NB4 (cell line): Measurements from ENCODE around the gene CCNYL1.

Source experiments
- POLR2A ChIP-seq: IDR thresholded peaks from 2 replicates; pipeline ENCODE4 v1.6.1; 2011; ENCODE audit warnings: mild to moderate bottlenecking; ENCODE audit not compliant: insufficient read length; ENCODE audit errors: extremely low read depth
- TF ChIP-seq, protein P1 (sequence below): IDR thresholded peaks from one replicate; pipeline ENCODE4 v1.5.1; 2012; ENCODE audit warnings: low read depth, low read length

DNA sequence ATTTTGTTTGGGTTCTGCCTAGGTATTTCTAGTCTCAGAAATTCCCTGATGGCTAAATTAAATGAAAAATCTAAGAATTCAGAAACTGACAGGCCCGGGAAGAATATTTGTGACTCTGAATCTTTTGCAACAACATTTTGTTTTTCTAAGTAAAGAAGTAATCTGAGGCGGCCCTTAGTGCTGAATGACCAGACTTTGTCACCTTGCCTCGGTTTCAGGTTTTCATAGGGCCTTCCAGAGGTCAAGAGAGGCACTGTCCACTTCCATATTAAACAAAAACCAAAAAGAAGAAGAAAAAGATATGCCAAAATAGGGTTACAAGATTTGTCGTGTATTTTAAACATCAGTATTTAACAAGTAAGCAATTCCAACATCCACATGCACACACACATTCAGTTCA is 16.1 kb upstream of the CCNYL1 start:
- TF ChIP-seq, protein P1, sequence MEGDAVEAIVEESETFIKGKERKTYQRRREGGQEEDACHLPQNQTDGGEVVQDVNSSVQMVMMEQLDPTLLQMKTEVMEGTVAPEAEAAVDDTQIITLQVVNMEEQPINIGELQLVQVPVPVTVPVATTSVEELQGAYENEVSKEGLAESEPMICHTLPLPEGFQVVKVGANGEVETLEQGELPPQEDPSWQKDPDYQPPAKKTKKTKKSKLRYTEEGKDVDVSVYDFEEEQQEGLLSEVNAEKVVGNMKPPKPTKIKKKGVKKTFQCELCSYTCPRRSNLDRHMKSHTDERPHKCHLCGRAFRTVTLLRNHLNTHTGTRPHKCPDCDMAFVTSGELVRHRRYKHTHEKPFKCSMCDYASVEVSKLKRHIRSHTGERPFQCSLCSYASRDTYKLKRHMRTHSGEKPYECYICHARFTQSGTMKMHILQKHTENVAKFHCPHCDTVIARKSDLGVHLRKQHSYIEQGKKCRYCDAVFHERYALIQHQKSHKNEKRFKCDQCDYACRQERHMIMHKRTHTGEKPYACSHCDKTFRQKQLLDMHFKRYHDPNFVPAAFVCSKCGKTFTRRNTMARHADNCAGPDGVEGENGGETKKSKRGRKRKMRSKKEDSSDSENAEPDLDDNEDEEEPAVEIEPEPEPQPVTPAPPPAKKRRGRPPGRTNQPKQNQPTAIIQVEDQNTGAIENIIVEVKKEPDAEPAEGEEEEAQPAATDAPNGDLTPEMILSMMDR: no peak
- no peak for TF ChIP-seq POLR2A
